GM21529 (cell line): ENCODE data around the gene MAGEB4.
"Not testable (repeated sequence)": the region's sequence is repeated elsewhere in the genome, so short reads cannot be mapped to it uniquely, and the experiment has no call there.

Source experiments
- ATAC-seq: cut with Tn5 transposase; IDR thresholded peaks from one replicate; pipeline ENCODE4 v1.9.1; 2021; ENCODE audit not compliant: unreplicated experiment

The MAGEB4 gene, protein sequence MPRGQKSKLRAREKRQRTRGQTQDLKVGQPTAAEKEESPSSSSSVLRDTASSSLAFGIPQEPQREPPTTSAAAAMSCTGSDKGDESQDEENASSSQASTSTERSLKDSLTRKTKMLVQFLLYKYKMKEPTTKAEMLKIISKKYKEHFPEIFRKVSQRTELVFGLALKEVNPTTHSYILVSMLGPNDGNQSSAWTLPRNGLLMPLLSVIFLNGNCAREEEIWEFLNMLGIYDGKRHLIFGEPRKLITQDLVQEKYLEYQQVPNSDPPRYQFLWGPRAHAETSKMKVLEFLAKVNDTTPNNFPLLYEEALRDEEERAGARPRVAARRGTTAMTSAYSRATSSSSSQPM

DNA sequence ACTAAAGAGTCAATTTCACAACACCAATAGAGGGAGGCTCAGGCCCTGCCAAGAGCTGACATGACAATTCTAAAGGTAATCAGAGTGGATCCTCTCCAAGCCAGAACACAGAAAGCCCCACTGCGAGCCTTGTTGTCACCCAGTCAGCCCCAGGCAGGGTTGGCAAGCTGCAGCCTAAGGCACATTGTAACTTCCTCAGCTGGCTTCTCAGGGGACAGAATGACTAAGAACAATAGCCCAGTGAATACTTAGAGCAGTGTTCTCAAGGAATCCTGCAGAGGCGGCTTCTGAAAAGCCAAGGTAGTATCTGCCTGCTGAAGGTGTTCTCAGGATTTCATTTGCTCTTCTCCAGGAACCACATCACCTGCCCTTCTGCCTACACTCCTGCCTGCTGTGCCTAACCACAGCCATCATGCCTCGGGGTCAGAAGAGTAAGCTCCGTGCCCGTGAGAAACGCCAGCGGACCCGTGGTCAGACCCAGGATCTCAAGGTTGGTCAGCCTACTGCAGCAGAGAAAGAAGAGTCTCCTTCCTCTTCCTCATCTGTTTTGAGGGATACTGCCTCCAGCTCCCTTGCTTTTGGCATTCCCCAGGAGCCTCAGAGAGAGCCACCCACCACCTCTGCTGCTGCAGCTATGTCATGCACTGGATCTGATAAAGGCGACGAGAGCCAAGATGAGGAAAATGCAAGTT lies at the start of gene MAGEB4:
TSS of gene MAGEB4 (plus strand) at position 277 of the 692 bp plus-strand sequence. CDS start at position 413, 136 bp downstream.
- ATAC-seq, result peak; percentile 66

DNA sequence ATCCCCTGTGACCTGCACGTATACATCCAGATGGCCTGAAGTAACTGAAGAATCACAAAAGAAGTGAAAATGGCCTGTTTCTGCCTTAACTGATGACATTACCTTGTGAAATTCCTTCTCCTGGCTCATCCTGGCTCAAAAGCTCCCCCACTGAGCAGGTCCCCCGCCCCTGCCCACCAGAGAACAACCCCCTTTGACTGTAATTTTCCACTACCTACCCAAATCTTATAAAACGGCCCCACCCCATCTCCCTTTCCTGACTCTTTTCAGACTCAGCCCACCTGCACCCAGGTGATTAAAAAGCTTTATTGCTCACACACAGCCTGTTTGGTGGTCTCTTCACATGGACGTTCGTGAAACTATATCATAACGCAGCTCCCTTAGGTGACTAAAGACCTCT lies 47.9 kb upstream of the MAGEB4 start:
- ATAC-seq, result not testable (repeated sequence)

DNA sequence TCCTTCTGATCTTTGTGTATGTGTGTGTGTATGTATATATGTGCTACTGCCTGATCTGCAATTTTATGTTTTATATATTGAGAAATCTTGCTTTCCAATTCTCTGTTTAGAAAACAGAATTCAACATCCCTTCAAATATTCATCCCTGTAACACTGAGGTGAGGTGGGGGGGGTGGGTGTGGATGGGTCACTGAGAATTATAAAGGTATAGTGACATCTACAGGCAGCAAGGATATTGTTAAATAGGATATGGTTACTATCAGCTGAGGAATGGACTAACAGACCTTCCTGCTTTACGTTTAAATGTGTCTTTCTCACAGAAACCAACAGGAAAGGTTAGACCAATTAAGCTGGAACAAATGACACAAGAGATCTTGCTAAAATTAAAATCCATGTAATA lies 45.5 kb upstream of the MAGEB4 start:
- peak; percentile 59 for ATAC-seq

DNA sequence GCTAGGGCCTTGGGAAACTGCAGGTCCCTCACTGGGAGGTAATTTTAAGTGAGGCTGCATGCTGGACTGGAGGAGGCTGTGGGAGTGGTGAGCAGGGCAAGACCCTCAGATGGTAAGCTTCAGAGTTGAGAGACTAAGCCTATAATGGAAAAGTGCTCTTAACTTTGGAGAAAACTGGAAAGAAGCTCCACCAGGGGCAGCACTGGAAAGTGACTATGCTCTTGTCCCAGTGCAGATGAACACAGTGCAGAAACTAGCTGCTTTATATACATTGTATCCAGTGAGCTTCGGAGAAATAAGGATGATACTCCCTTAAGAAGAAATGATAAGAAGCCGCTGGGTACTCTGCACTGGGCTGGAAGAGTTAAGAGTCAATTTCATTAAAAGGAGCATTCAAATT lies 29.6 kb upstream of the MAGEB4 start:
- no peak for ATAC-seq

DNA sequence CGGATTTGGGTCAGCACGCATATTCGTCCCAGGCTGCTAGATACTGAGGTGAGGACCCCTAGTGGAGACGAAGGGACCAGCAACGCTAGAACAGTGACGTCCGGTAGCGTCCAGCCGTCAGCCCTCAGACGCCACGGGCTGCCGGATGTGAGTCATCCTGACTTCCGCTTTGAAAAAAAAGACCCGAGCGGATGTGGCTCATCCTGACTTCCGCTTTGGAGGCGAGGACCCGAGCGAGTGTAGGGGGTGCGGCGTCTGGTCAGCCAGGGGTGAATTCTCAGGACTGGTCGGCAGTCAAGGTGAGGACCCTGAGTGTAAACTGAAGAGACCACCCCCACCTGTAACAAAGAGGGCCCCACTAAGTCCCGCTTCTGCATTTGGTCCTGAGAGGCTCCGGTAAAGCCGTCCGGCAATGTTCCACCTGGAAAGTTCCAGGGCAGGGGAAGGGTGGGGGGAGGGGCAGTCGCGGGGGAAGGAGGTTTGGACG lies 26.4 kb upstream of the MAGEB4 start, which contains the start of gene MAGEB2:
TSS of gene MAGEB2 (plus strand) at position 207 of the 487 bp plus-strand sequence. CDS start 3,018 bp downstream, outside the sequence.
- ATAC-seq, result no peak

DNA sequence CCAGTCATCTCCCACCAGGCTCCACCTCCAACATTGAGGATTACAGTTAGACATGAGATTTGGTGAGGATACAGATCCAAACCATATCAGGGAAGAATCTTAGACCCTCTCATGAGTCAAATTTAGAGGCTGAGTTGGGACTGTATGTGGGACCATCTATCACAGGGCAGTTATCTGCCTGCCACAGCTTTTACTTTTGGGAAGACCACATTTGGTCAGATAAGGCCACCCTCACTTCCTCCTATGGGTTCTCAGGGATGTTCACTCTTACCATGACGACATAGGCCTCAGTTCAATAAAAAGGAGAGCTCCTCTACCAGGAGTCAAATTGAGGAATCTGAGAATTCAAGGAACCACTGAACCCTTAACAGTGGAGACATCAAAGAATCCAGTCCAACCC lies 24.3 kb upstream of the MAGEB4 start:
- ATAC-seq, result no peak

DNA sequence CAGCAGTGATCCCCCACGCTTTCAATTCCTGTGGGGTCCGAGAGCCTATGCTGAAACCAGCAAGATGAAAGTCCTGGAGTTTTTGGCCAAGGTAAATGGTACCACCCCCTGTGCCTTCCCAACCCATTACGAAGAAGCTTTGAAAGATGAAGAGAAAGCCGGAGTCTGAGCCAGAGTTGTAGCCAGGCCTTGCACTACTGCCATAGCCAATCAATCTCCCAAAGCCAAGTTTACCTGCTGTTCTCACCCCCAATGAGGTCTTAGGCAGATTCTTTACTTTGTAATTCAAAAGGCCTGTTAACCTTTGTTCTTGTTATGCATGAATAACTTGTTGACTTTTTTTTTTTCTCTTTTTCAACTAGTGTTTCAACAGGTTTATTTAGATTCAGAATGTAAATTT lies 22.4 kb upstream of the MAGEB4 start:
- no peak for ATAC-seq

DNA sequence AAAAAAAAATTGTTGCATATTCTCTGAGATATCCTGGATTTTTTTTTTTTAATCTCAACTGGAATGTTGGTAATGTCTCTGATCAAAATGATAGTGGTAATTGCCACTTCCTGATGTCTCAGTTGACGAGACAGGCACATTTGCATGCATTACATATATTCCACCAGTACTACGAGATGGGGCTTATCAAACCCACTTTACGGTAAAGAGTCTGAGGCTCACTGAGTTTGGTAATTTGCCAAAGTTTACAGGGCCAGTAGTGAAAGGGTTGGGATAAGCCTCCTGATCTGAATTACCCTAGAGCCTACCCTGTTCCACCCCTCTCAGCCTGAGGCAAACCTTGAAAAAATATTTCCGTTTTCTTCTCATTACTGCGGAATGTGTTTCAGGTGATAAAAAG lies 21.1 kb upstream of the MAGEB4 start:
- no peak for ATAC-seq

DNA sequence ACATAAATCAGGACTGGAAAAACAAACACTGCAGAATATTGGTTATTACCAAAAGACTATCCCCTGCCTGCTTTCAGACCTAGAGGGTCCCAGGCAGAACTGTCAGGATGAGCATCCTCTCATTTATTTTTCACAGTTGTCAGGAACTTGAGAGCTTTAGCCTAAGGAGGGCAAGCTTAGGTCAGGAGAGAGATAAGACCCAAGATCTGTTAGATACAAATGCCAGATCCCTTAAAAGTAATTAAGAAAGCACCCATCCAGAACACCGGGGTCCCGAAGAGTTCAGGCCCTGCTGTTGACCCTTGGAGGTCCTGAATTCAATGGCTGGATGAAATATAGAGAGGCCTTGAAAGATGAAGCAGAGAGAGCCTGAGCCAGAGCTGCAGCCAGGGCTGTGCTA lies 17.3 kb upstream of the MAGEB4 start:
- ATAC-seq, result no peak

DNA sequence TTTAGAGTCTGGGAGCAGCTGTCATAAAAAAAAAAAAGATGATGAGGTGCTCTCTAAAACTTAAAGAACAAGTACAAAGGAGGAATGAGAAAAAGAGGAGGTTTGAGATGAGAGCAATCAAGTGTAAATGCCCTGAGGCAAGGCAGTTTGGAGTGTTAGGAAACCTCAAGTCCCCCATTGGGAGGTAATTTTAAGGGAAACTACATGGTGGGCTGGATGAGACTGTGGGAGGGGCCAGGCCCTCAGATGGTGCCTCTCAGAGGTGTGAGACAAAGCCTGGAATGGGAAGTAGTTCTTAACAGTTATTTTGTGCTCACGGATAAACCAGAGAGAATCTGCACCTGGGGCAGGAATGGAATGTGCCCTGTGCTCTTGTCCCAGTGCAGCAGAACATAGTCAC lies 13.3 kb upstream of the MAGEB4 start:
- ATAC-seq, result no peak

DNA sequence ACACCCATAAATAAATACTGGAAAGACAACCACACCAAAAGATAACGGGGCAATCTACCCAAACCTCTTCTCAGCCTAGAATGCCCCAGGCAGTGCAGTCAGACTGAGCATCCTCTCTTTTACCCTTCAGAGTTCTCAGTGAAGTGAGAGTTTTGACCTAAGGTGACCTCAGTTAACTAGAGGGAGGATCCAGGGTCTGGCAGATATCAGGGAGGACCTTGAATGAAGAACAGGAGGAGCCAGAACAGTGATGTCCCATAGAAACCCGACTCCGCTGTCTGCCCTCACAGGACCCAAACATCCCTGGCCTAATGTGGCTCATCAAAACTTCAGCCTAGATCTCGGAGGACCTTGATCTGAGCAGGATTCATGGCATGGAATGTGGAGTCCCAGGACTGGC lies 11.4 kb upstream of the MAGEB4 start, which contains the start of gene MAGEB3:
TSS of gene MAGEB3 (plus strand) at position 263 of the 400 bp plus-strand sequence. CDS start 5,268 bp downstream, outside the sequence.
- ATAC-seq, result no peak

DNA sequence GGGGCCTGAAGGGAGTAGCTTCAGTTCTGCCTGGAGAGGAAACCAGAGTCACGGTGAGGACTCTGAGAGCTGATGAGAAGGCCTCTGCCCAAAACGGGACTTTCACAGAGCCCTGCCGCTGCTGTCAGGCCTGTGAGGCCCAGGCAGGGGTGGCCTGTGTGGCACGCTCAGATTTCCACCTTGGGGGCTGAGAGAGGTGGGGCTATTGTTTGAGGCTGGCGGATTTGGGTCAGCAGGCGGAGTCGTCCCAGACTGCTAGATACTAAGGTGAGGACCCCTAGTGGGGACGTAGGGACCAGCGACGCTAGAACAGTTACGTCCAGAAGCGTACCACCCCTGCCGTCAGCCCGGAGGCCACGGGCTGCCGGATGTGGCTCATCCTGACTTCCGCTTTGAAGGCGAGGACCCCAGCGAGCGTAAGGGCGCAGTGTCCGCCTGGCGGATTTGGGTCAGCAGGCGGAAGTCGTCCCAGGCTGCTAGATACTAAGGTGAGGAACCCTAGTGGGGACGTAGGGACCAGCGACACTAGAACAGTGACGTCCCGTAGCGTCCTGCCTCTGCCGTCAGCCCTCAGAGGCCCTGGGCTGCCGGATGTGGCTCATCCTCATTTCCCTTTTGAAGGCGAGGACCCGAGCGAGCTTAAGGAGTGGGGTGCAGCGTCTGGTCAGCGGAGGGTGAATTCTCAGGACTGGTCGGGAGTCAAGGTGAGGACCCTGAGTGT lies 5.1 kb downstream of the MAGEB4 start, which contains the start of gene MAGEB1:
TSS of gene MAGEB1 (plus strand) at position 378 of the 721 bp plus-strand sequence. CDS start 3,348 bp downstream, outside the sequence.
- ATAC-seq, result no peak

DNA sequence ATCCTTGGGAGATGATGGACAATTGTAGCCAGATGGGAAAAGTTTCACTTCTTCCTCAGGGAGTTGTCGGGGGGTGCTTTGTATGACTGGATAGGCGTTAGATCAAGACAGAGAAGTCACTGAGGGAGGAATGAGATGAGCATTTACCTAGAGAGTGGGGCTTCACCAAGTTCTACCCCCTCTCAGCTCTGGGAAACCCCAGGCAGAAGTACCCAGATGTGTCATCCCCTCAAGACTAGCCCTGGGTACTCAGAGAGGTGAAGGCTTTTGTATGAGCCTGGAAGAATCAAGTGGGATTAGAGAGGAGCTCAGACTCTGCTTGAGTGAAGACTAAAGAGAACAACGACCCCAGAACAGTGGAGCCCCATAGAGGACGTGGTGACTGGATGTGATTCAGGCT lies 7.1 kb downstream of the MAGEB4 start:
- ATAC-seq, result no peak

DNA sequence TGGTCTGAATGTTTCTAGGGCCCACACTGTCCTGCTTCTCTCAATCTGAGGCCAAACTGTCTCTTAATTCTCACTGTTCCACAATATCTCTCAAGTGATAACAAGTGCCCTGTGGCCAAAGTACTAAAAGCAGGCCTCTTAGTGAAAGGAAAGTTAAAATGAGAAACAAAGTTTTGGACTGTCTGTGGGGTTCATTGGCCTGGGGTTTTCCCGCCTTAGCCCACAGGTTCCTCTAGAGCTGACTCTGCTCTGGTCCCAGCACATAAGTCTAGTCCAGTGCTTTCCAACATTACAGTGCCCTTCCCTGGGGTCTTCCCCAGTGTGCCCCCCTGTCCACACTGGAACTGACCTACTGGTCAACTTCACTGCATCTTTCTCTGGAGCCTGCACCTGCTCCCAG lies 11.5 kb downstream of the MAGEB4 start:
- ATAC-seq, result peak; percentile 69

DNA sequence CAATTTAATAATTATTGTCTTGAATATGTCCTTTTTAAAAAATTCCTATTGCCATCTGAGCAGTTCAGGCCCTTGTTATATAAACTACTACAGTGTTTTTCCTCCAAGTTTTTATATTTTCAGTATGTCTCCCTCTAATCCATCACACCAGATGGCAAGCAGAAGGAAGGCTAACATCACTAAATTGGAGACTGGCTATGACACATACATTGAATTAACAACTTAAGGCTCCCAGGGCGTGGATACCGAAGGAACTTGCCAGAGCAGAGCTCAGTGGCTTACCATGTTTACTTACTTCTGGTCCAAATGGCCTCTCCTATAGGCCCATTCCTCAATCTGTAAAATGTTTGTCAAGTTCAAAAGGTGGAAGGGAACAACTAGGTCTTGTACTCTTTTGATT lies 18.1 kb downstream of the MAGEB4 start:
- no peak for ATAC-seq

DNA sequence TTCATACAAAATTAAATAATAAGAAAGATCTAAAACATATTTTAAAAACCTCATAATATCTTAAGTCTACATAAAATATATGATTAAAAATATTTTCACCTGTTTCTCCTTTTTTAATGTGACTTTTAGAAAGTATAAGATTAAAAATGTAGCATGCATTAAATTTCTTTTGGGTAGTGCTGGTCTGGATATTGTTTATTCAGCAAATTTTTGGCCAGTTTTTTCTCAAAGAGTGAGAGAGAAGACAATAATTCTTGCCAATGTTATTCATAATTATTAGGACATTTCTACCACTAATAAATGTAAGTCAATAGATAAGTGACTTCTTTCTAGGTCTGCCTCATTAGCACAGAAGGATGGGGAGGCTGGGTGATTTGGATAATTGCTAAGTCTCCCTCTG lies 19.2 kb downstream of the MAGEB4 start:
- no peak for ATAC-seq

DNA sequence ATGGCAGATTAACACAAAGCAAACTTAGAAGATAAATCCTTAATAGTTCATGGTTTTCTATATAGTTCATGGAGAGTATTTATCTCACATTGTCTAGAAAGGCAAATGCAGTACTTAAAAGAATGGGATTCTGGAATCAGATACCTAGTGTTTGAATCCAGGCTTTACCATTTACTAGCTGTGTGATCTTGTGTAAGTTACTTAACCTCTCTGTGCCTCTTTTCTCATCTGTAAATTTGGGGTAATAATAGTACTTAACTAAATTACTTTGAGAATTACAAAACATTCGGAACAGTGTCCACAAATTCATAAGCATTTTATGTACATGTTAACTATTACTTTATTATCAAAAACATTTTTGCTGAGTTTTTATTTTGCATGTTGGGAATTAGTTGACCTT lies 21.0 kb downstream of the MAGEB4 start:
- no peak for ATAC-seq

DNA sequence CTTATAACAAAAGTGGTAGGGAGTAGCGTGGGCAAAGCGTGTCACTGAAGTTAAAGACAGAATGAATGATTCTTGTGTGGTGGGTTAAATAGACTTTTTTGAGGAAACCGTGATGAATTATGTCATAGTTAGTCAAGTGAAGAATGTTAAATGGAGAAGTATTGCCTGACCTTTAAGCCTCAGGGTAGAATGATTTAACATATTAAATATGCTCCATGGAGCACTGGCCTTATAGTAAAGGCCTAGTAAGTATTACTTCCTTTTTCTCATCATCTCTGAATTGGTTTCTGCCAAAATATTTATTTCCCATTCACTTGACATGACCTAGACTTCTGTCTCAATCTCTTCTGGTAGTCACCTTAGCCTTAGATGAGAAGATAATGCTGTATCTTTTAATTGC lies 28.8 kb downstream of the MAGEB4 start:
- ATAC-seq, result no peak

DNA sequence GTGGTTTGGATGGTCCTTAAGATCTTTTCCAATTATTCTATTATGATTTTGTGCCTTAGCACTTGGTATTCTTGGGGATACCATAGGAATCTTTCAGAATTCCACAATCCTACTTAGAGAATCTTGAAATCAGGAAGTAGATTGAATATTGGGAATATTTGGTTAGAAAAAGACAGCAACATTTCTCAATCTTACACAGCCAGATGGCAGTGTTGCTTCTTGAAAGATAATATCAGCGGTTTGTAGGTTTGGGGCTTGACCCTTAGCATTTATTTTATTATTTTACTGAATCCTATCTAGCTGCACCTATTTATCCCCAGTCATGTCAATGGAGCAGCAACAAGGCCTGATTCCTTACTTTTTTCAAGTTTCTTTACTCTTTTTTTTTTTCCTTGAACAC lies 33.7 kb downstream of the MAGEB4 start:
- ATAC-seq, result no peak

DNA sequence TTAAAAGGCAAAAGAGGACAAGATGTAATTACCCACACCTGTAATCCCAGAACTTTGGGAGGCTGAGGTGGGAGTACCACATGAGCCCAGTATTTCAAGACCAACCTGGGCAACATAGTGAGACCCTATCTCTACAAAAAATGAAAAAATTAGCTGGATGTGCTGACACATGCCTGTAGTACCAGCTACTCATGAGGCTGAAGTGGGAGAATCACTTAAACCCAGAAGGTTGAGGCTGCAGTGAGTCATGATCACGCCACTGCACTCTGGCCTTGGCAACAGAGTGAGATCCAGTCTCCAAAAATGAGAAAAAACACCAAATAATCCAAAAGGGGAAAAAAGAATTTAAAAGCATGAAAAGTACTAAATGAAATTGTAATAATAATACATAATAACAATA lies 36.6 kb downstream of the MAGEB4 start:
- ATAC-seq, result no peak

DNA sequence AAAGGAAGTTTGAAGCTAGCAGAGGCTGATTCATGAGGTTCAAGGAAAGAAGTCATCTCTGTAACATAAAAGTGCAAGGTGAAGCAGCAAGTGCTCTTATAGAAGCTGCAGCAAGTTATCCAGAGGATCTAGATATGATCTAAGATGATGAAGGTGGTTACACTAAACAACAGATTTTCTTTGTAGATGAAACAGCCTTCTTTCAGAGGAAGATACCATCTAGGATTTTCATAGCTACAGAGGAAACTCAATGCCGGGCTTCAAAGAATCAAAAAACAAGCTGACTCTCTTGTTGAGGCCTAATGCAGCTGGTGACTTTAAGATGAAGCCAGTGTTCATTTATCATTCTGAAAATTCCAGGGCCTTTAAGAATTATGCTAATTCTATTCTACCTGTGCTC lies 38.6 kb downstream of the MAGEB4 start:
- no peak for ATAC-seq
